HEK293 (cell line): ENCODE results near the gene CMC1.

ENCODE experiments used
- CTCF ChIA-PET: fragments of 350-600 bp; formaldehyde crosslinking; extraction: SDS; loops from one replicate; lab custom pipeline; 2021; ENCODE audit warnings: antibody characterized with exemption; lab: Yijun Ruan, JAX
- POLR2A ChIA-PET: fragments of 300-600 bp; formaldehyde crosslinking; extraction: SDS; loops from one replicate; lab custom pipeline; 2020; ENCODE audit warnings: antibody characterized with exemption, inconsistent platforms; lab: Yijun Ruan, JAX
- H3K27ac ChIP-seq: fragments of 200-500 bp; sonication (Bioruptor generic); 2 replicates; pipeline ENCODE4 v1.5.1; 2014; ENCODE audit warnings: low read depth, low read length, control low read depth, inconsistent platforms; ENCODE audit errors: extremely low read depth
- H3K36me3 ChIP-seq, 2 experiments: fragments of 200-500 bp in 1 of 2; sonication (Bioruptor generic) in 1 of 2; 1 replicate in 1 of 2; 2 replicates in 1 of 2; pipeline ENCODE4 v1.5.1; 2014 to 2017; ENCODE audit warnings: inconsistent platforms in 2 of 2, low read length in 2 of 2; ENCODE audit not compliant: control insufficient read depth in 2 of 2, insufficient read depth in 1 of 2
- H3K4me1 ChIP-seq: fragments of 200-500 bp; sonication (Bioruptor generic); 2 replicates; pipeline ENCODE4 v1.5.1; 2014; ENCODE audit warnings: mild to moderate bottlenecking, low read length, inconsistent platforms; ENCODE audit not compliant: control insufficient read depth, insufficient read depth
- H3K4me3 ChIP-seq: 2 replicates; pipeline ENCODE4 v1.5.1; 2011; ENCODE audit warnings: low read depth, mild to moderate bottlenecking, control low read depth, low read length, moderate library complexity
- H3K9me3 ChIP-seq: fragments of 200-500 bp; sonication (Bioruptor generic); 2 replicates; pipeline ENCODE4 v1.5.1; 2014; ENCODE audit warnings: low read depth, low read length, inconsistent platforms; ENCODE audit not compliant: control insufficient read depth, insufficient read depth
- EGR2 ChIP-seq: fragments of 450-650 bp; formaldehyde crosslinking; IDR thresholded peaks from 2 replicates; pipeline ENCODE4 v1.5.1; 2016; ENCODE audit warnings: low read depth, missing biosample characterization, missing genetic modification characterization
- GFI1B ChIP-seq: fragments of 450-650 bp; formaldehyde crosslinking; IDR thresholded peaks from 2 replicates; pipeline ENCODE4 v1.5.1; 2016; ENCODE audit warnings: missing biosample characterization, missing genetic modification characterization
- GLI4 ChIP-seq: fragments of 450-650 bp; formaldehyde crosslinking; IDR thresholded peaks from 2 replicates; pipeline ENCODE4 v1.5.1; 2016; ENCODE audit warnings: missing biosample characterization, missing genetic modification characterization
- GLIS2 ChIP-seq: fragments of 450-650 bp; formaldehyde crosslinking; IDR thresholded peaks from 2 replicates; pipeline ENCODE4 v1.5.1; 2016; ENCODE audit warnings: missing biosample characterization, missing genetic modification characterization
- HOXA7 ChIP-seq: sonication (generic); formaldehyde crosslinking; IDR thresholded peaks from 2 replicates; pipeline ENCODE4 v1.8.1; 2022; ENCODE audit warnings: missing genetic modification reagents, borderline replicate concordance
- KLF1 ChIP-seq: fragments of 450-650 bp; formaldehyde crosslinking; IDR thresholded peaks from 2 replicates; pipeline ENCODE4 v1.5.1; 2016; ENCODE audit warnings: missing biosample characterization, missing genetic modification characterization
- KLF9 ChIP-seq: fragments of 450-650 bp; formaldehyde crosslinking; IDR thresholded peaks from 2 replicates; pipeline ENCODE4 v1.5.1; 2016; ENCODE audit warnings: missing biosample characterization, missing genetic modification characterization, low read depth
- MEIS1 ChIP-seq: sonication (generic); formaldehyde crosslinking; IDR thresholded peaks from 2 replicates; pipeline ENCODE4 v1.8.1; 2022; ENCODE audit warnings: missing genetic modification reagents, mild to moderate bottlenecking, borderline replicate concordance
- OSR2 ChIP-seq: fragments of 450-650 bp; formaldehyde crosslinking; IDR thresholded peaks from 2 replicates; pipeline ENCODE4 v1.5.1; 2016; ENCODE audit warnings: missing biosample characterization, missing genetic modification characterization
- SETDB1 ChIP-seq: IDR thresholded peaks from one replicate; pipeline ENCODE4 v1.6.1; 2017; ENCODE audit warnings: mild to moderate bottlenecking, low read length, moderate library complexity, mixed read lengths; ENCODE audit not compliant: insufficient read length
- TRIM28 ChIP-seq: IDR thresholded peaks from 2 replicates; pipeline ENCODE4 v1.6.1; 2011; ENCODE audit warnings: low read length, control low read depth, borderline replicate concordance
- ZBTB48 ChIP-seq: fragments of 450-650 bp; formaldehyde crosslinking; IDR thresholded peaks from 2 replicates; pipeline ENCODE4 v1.5.1; 2016; ENCODE audit warnings: missing biosample characterization, missing genetic modification characterization
- ZFP41 ChIP-seq: fragments of 450-650 bp; formaldehyde crosslinking; IDR thresholded peaks from 2 replicates; pipeline ENCODE4 v1.5.1; 2016; ENCODE audit warnings: missing biosample characterization, missing genetic modification characterization, borderline replicate concordance
- ZFP69B ChIP-seq: fragments of 450-650 bp; formaldehyde crosslinking; IDR thresholded peaks from 2 replicates; pipeline ENCODE4 v1.5.1; 2016; ENCODE audit warnings: missing biosample characterization, missing genetic modification characterization
- ZNF10 ChIP-seq: fragments of 450-650 bp; formaldehyde crosslinking; IDR thresholded peaks from 2 replicates; pipeline ENCODE4 v1.5.1; 2017; ENCODE audit warnings: missing biosample characterization, missing genetic modification characterization
- ZNF146 ChIP-seq: fragments of 450-650 bp; formaldehyde crosslinking; IDR thresholded peaks from 2 replicates; pipeline ENCODE4 v1.5.1; 2016; ENCODE audit warnings: missing biosample characterization, missing genetic modification characterization
- ZNF280C ChIP-seq: fragments of 450-650 bp; formaldehyde crosslinking; IDR thresholded peaks from 2 replicates; pipeline ENCODE4 v1.5.1; 2016; ENCODE audit warnings: missing biosample characterization, missing genetic modification characterization
- ZNF292 ChIP-seq: fragments of 450-650 bp; formaldehyde crosslinking; IDR thresholded peaks from 2 replicates; pipeline ENCODE4 v1.5.1; 2016; ENCODE audit warnings: low read depth, missing biosample characterization, missing genetic modification characterization, borderline replicate concordance
- ZNF350 ChIP-seq: fragments of 450-650 bp; formaldehyde crosslinking; IDR thresholded peaks from 2 replicates; pipeline ENCODE4 v1.5.0; 2017; ENCODE audit warnings: missing biosample characterization, mild to moderate bottlenecking, missing genetic modification characterization
- ZNF416 ChIP-seq: fragments of 450-650 bp; formaldehyde crosslinking; IDR thresholded peaks from 2 replicates; pipeline ENCODE4 v1.5.1; 2016; ENCODE audit warnings: missing biosample characterization, missing genetic modification characterization
- ZNF621 ChIP-seq: fragments of 450-650 bp; formaldehyde crosslinking; IDR thresholded peaks from 2 replicates; pipeline ENCODE4 v1.5.1; 2017; ENCODE audit warnings: missing biosample characterization, missing genetic modification characterization
- ZNF623 ChIP-seq: fragments of 450-650 bp; formaldehyde crosslinking; IDR thresholded peaks from 2 replicates; pipeline ENCODE4 v1.5.1; 2016; ENCODE audit warnings: missing biosample characterization, missing genetic modification characterization
- ZNF660 ChIP-seq: fragments of 450-650 bp; IDR thresholded peaks from 2 replicates; pipeline ENCODE4 v1.5.1; 2018; ENCODE audit warnings: missing biosample characterization, mild to moderate bottlenecking, missing genetic modification characterization
- ZNF843 ChIP-seq: fragments of 450-650 bp; formaldehyde crosslinking; IDR thresholded peaks from 2 replicates; pipeline ENCODE4 v1.5.1; 2016; ENCODE audit warnings: missing biosample characterization, missing genetic modification characterization
- ZSCAN23 ChIP-seq: fragments of 450-650 bp; formaldehyde crosslinking; IDR thresholded peaks from 2 replicates; pipeline ENCODE4 v1.5.1; 2016; ENCODE audit warnings: missing biosample characterization, missing genetic modification characterization
- TF ChIP-seq, protein P1 (sequence below): fragments of 450-650 bp; formaldehyde crosslinking; IDR thresholded peaks from 2 replicates; pipeline ENCODE4 v1.5.1; 2016; ENCODE audit warnings: missing biosample characterization, missing genetic modification characterization
- TF ChIP-seq, protein P2 (sequence below): fragments of 450-650 bp; formaldehyde crosslinking; IDR thresholded peaks from 2 replicates; pipeline ENCODE4 v1.5.1; 2016; ENCODE audit warnings: missing biosample characterization, missing genetic modification characterization
- TF ChIP-seq, protein P3 (sequence below): fragments of 450-650 bp; formaldehyde crosslinking; IDR thresholded peaks from 2 replicates; pipeline ENCODE4 v1.5.1; 2016; ENCODE audit warnings: missing biosample characterization, missing genetic modification characterization

Gene CMC1

GRCh38 chr3:28348265-28348628 lies 106.8 kb downstream of the CMC1 start (continued):
- no peak for TF ChIP-seq TRIM28
- no peak for TF ChIP-seq ZNF623 (tag by site-specific recombination)
- peak; percentile 43 for TF ChIP-seq EGR2 (tag by site-specific recombination)
- TF ChIP-seq HOXA7 (CRISPR knock-in tag), result no peak
- no peak for TF ChIP-seq ZNF621 (tag by site-specific recombination)
- no peak for TF ChIP-seq ZFP69B (tag by site-specific recombination)
- TF ChIP-seq ZNF843, result no peak
- TF ChIP-seq ZNF292 (tag by site-specific recombination), result no peak
- TF ChIP-seq GFI1B (tag by site-specific recombination), result no peak
- TF ChIP-seq ZBTB48 (tag by site-specific recombination), result peak; percentile 30; the same call in 1 of the 2 replicates
- TF ChIP-seq, protein P1, sequence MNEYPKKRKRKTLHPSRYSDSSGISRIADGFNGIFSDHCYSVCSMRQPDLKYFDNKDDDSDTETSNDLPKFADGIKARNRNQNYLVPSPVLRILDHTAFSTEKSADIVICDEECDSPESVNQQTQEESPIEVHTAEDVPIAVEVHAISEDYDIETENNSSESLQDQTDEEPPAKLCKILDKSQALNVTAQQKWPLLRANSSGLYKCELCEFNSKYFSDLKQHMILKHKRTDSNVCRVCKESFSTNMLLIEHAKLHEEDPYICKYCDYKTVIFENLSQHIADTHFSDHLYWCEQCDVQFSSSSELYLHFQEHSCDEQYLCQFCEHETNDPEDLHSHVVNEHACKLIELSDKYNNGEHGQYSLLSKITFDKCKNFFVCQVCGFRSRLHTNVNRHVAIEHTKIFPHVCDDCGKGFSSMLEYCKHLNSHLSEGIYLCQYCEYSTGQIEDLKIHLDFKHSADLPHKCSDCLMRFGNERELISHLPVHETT (tag by site-specific recombination), result no peak
- TF ChIP-seq GLI4 (tag by site-specific recombination), result no peak
- TF ChIP-seq SETDB1, result no peak
- no peak for TF ChIP-seq ZSCAN23 (tag by site-specific recombination)
- no peak for TF ChIP-seq MEIS1
- TF ChIP-seq ZNF416, result no peak
- 0 out of 2 replicates have a peak, but pooled peaks have one; percentile 30 for TF ChIP-seq KLF1 (tag by site-specific recombination)
- no peak for TF ChIP-seq ZNF280C (tag by site-specific recombination)
- peak; percentile 20; the same call in 1 of the 2 replicates for TF ChIP-seq GLIS2 (tag by site-specific recombination)

DNA sequence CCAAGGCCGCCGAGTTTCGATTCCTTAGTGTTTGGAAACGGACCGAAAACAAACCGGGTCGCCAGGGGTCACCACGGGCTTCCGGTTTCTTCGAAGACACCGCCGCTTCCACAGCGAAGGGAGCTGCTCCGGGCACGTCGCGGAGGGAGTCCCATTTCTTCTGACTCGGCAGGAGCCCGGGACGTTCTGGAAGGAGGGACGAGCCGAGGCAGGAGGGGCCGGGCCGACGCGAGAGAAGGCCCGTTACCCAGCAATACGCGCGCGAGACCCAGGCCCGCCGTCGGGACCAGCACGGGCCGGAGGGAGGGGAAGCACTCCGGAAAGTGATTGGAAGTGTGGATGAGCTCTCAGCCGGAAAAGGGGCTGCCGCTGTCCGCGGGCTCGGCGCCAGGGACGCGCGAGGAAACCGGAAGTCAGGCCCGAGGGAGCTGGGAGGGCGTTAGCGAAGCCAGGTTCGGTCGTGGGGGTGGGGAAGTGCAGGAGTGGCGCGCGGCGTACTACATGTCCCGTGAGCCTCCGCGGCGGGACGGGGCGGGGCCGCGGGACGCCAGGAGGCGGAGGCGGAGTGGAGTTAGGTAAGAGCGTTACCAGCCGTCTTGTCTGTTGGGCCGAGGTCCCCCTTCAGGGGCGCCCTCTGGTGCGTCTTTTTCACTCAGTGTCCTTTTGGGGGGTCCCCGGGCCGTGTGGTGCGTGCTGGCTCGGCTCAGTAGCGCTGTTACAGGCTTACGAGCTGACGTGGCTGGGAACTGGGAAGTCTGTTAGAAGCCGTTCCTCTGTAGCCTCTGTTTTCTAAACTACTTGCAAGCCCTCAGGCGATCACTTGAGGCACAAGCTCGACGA lies 107.4 kb downstream of the CMC1 start, which contains the start of the genes AZI2 and ZCWPW2:
Gene AZI2, minus strand, starts transcription at position 196 of the 840 bp plus-strand sequence. CDS start 8,207 bp downstream, outside the sequence.
Gene ZCWPW2, plus strand, starts transcription at position 93 of the 840 bp plus-strand sequence. CDS start 64,348 bp downstream, outside the sequence.
- peak within 1 kb of the TSS; percentile 91 for H3K4me3 ChIP-seq
- H3K27ac ChIP-seq, result peak within 1 kb of the TSS; percentile 89
- no peaks in the 10 kb centered on the region for H3K9me3 ChIP-seq
- H3K36me3 ChIP-seq, result no peaks in the 10 kb centered on the region
- no peaks in the 10 kb centered on the region for H3K4me1 ChIP-seq
- CTCF ChIA-PET, result interaction anchor here (0.6 to 0.7 kb wide), 2 partner anchors 27 to 504 kb away, joined by 3 to 5 read pairs; no protein-coding TSS in a partner anchor
- POLR2A ChIA-PET, result interaction anchor here (1.0 to 1.7 kb wide), 3 partner anchors 9 to 107 kb away, joined by 3 to 5 read pairs (median 5); partner anchors contain the start of gene CMC1
- TF ChIP-seq, protein P2, sequence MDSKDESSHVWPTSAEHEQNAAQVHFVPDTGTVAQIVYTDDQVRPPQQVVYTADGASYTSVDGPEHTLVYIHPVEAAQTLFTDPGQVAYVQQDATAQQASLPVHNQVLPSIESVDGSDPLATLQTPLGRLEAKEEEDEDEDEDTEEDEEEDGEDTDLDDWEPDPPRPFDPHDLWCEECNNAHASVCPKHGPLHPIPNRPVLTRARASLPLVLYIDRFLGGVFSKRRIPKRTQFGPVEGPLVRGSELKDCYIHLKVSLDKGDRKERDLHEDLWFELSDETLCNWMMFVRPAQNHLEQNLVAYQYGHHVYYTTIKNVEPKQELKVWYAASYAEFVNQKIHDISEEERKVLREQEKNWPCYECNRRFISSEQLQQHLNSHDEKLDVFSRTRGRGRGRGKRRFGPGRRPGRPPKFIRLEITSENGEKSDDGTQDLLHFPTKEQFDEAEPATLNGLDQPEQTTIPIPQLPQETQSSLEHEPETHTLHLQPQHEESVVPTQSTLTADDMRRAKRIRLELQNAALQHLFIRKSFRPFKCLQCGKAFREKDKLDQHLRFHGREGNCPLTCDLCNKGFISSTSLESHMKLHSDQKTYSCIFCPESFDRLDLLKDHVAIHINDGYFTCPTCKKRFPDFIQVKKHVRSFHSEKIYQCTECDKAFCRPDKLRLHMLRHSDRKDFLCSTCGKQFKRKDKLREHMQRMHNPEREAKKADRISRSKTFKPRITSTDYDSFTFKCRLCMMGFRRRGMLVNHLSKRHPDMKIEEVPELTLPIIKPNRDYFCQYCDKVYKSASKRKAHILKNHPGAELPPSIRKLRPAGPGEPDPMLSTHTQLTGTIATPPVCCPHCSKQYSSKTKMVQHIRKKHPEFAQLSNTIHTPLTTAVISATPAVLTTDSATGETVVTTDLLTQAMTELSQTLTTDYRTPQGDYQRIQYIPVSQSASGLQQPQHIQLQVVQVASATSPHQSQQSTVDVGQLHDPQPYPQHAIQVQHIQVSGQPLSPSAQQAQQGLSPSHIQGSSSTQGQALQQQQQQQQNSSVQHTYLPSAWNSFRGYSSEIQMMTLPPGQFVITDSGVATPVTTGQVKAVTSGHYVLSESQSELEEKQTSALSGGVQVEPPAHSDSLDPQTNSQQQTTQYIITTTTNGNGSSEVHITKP (tag by site-specific recombination), result peak; percentile 6; the same call in 1 of the 2 replicates
- TF ChIP-seq, protein P3, sequence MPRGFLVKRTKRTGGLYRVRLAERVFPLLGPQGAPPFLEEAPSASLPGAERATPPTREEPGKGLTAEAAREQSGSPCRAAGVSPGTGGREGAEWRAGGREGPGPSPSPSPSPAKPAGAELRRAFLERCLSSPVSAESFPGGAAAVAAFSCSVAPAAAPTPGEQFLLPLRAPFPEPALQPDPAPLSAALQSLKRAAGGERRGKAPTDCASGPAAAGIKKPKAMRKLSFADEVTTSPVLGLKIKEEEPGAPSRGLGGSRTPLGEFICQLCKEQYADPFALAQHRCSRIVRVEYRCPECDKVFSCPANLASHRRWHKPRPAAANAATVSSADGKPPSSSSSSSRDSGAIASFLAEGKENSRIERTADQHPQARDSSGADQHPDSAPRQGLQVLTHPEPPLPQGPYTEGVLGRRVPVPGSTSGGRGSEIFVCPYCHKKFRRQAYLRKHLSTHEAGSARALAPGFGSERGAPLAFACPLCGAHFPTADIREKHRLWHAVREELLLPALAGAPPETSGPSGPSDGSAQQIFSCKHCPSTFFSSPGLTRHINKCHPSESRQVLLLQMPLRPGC, result no peak; the same call in 1 of the 2 replicates
- TF ChIP-seq ZNF660 (tag by site-specific recombination), result 0 out of 2 replicates have a peak, but pooled peaks have one; percentile 39
- no peak for TF ChIP-seq ZNF416
- TF ChIP-seq SETDB1, result no peak
- peak; percentile 47; the same call in 1 of the 2 replicates for TF ChIP-seq KLF9
- no peak for TF ChIP-seq ZFP41 (tag by site-specific recombination)
- no peak for TF ChIP-seq ZNF146 (tag by site-specific recombination)
- TF ChIP-seq ZBTB48 (tag by site-specific recombination), result no peak
- no peak for TF ChIP-seq OSR2 (tag by site-specific recombination)
- no peak for TF ChIP-seq ZNF10 (tag by site-specific recombination)
- no peak for TF ChIP-seq ZNF350
- TF ChIP-seq TRIM28, result 0 out of 2 replicates have a peak, but pooled peaks have one; percentile 86
